ENCODE data around the gene CCDC34.
A peak's percentile ranks its signal among the peaks of the same experiment; 100 is the strongest.
"Not testable (repeated sequence)": the region's sequence is repeated elsewhere in the genome, so short reads cannot be mapped to it uniquely, and the experiment has no call there.

CCDC34 gene

GRCh38 chr11:27363576-27364117 lies 632 bp upstream of the CCDC34 start:
- no peak for DNase-seq

GRCh38 chr11:27361649-27362431 lies 1.2 kb downstream of the CCDC34 start:
- DNase-seq: no peak

GRCh38 chr11:27358296-27358695 lies 4.7 kb downstream of the CCDC34 start:
- no peak for DNase-seq

GRCh38 chr11:27357250-27357649 lies 5.8 kb downstream of the CCDC34 start:
- no peak for DNase-seq

GRCh38 chr11:27356624-27357222 lies 6.3 kb downstream of the CCDC34 start:
- DNase-seq: no peak

- DNase-seq: no peak
These were observed 7.4 kb downstream of the CCDC34 start for GRCh38 chr11:27355575-27356104.

GRCh38 chr11:27354359-27354965 lies 8.6 kb downstream of the CCDC34 start:
- no peak for DNase-seq

GRCh38 chr11:27353593-27354358 lies 9.2 kb downstream of the CCDC34 start:
- no peak for DNase-seq

- DNase-seq: no peak
These were observed 10.2 kb downstream of the CCDC34 start for GRCh38 chr11:27352781-27353180.

- peak in 1 of 58 donors; percentile 1 for DNase-seq
These were observed 12.5 kb downstream of the CCDC34 start for GRCh38 chr11:27350511-27350910.

- DNase-seq: no peak
These were observed 13.1 kb downstream of the CCDC34 start for GRCh38 chr11:27349919-27350318.

- DNase-seq: no peak
These were observed 14.6 kb downstream of the CCDC34 start for GRCh38 chr11:27348340-27348873.

- DNase-seq: no peak
These were observed 15.4 kb downstream of the CCDC34 start for GRCh38 chr11:27347359-27348339.

- DNase-seq: no peak
These were observed 23.1 kb downstream of the CCDC34 start for GRCh38 chr11:27339941-27340340.

GRCh38 chr11:27334764-27335163 lies 28.3 kb downstream of the CCDC34 start:
- not testable (repeated sequence) for DNase-seq

GRCh38 chr11:27331981-27332380 lies 31.0 kb downstream of the CCDC34 start:
- no peak for DNase-seq

GRCh38 chr11:27330633-27331270 lies 32.3 kb downstream of the CCDC34 start:
- no peak for DNase-seq

- no peak for DNase-seq
These were observed 33.0 kb downstream of the CCDC34 start for GRCh38 chr11:27329867-27330632.

Measured in anterior cingulate cortex (tissue), 58 donors.